Mesenchymal stem cell (in vitro differentiated cells and primary cell): ENCODE measurements around the gene MADD.

Experiments
- DNase-seq: peaks from one replicate; pipeline ENCODE4 v3.0.0-alpha.2; 2013
- H2AFZ ChIP-seq: one replicate; pipeline ENCODE4 v1.6.1; 2013; ENCODE audit warnings: low read depth, mild to moderate bottlenecking, control low read depth, inconsistent platforms, low read length, moderate library complexity
- H2AK5ac ChIP-seq: 2 replicates; pipeline ENCODE4 v1.6.1; 2013; ENCODE audit warnings: low read length, moderate library complexity, mild to moderate bottlenecking, inconsistent platforms; ENCODE audit not compliant: severe bottlenecking
- H2BK120ac ChIP-seq: one replicate; pipeline ENCODE4 v1.6.1; 2013; ENCODE audit warnings: low read depth, mild to moderate bottlenecking, inconsistent platforms, low read length, moderate library complexity
- H2BK12ac ChIP-seq, 2 experiments: one replicate each; pipeline ENCODE4 v1.6.1; 2013; ENCODE audit warnings: inconsistent platforms in 2 of 2, low read length in 2 of 2, mild to moderate bottlenecking in 2 of 2, moderate library complexity in 2 of 2, control low read depth in 1 of 2
- H2BK15ac ChIP-seq: one replicate; pipeline ENCODE4 v1.6.1; 2013; ENCODE audit warnings: mild to moderate bottlenecking, low read depth, inconsistent platforms; ENCODE audit not compliant: poor library complexity, severe bottlenecking
- H2BK5ac ChIP-seq: 2 replicates; pipeline ENCODE4 v1.6.1; 2013; ENCODE audit warnings: low read depth, mild to moderate bottlenecking, low read length, control low read depth, inconsistent platforms; ENCODE audit not compliant: poor library complexity, severe bottlenecking
- H3K14ac ChIP-seq, 2 experiments: one replicate each; pipeline ENCODE4 v1.6.1; 2013; ENCODE audit warnings: inconsistent platforms in 2 of 2, low read length in 2 of 2, control low read depth in 1 of 2, mild to moderate bottlenecking in 1 of 2, moderate library complexity in 1 of 2
- H3K18ac ChIP-seq, 2 experiments: one replicate each; pipeline ENCODE4 v1.6.1; 2013; ENCODE audit warnings: inconsistent platforms in 2 of 2, low read length in 2 of 2, control low read depth in 1 of 2, low read depth in 1 of 2, mild to moderate bottlenecking in 1 of 2
- H3K23ac ChIP-seq, 2 experiments: one replicate each; pipeline ENCODE4 v1.6.1; 2013; ENCODE audit warnings: inconsistent platforms in 2 of 2, low read length in 2 of 2, mild to moderate bottlenecking in 2 of 2, moderate library complexity in 2 of 2, control low read depth in 1 of 2
- H3K27ac ChIP-seq: 2 replicates; pipeline ENCODE4 v1.5.1; 2013; ENCODE audit warnings: mild to moderate bottlenecking, moderate library complexity, low read length, control low read depth, inconsistent platforms; ENCODE audit not compliant: poor library complexity, severe bottlenecking
- H3K27me3 ChIP-seq, 2 experiments: 2 replicates each; pipeline versions ENCODE4 v1.6.1 to v1.7.0; 2013; ENCODE audit warnings: low read length in 2 of 2, mild to moderate bottlenecking in 2 of 2, moderate library complexity in 2 of 2, control low read depth in 1 of 2, inconsistent platforms in 1 of 2; ENCODE audit not compliant: control insufficient read depth in 1 of 2, insufficient read depth in 1 of 2
- H3K36me3 ChIP-seq, 2 experiments: 2 replicates each; pipeline versions ENCODE4 v1.6.1 to v1.7.0; 2013; ENCODE audit warnings: low read length in 2 of 2, control low read depth in 1 of 2, inconsistent platforms in 1 of 2, low read depth in 1 of 2, mild to moderate bottlenecking in 1 of 2; ENCODE audit not compliant: insufficient read depth in 2 of 2, control insufficient read depth in 1 of 2
- H3K4ac ChIP-seq, 2 experiments: one replicate each; pipeline ENCODE4 v1.6.1; 2013; ENCODE audit warnings: inconsistent platforms in 2 of 2, low read length in 2 of 2, mild to moderate bottlenecking in 2 of 2, moderate library complexity in 2 of 2, control low read depth in 1 of 2, low read depth in 1 of 2
- H3K4me1 ChIP-seq: 2 replicates; pipeline ENCODE4 v1.6.1; 2013; ENCODE audit warnings: low read depth, low read length, control low read depth; ENCODE audit not compliant: control insufficient read depth, insufficient read depth
- H3K4me2 ChIP-seq: 2 replicates; pipeline ENCODE4 v1.6.1; 2013; ENCODE audit warnings: low read length, mild to moderate bottlenecking, inconsistent platforms; ENCODE audit not compliant: poor library complexity, severe bottlenecking
- H3K4me3 ChIP-seq, 2 experiments: 2 replicates each; pipeline versions ENCODE4 v1.5.1 to v1.7.0; 2013; ENCODE audit warnings: low read length in 2 of 2, mild to moderate bottlenecking in 2 of 2, control low read depth in 1 of 2, low read depth in 1 of 2; ENCODE audit not compliant: insufficient read depth in 1 of 2
- H3K79me1 ChIP-seq: replicated peaks from 2 replicates; pipeline ENCODE4 v1.6.1; 2013; ENCODE audit warnings: mild to moderate bottlenecking, control low read depth, low read length, inconsistent platforms; ENCODE audit not compliant: poor library complexity, severe bottlenecking
- H3K9ac ChIP-seq: 2 replicates; pipeline ENCODE4 v1.7.0; 2013; ENCODE audit warnings: mild to moderate bottlenecking, low read length, moderate library complexity
- H3K9me3 ChIP-seq: 2 replicates; pipeline ENCODE4 v1.7.0; 2013; ENCODE audit warnings: mild to moderate bottlenecking, low read length; ENCODE audit not compliant: control insufficient read depth
- H4K8ac ChIP-seq: one replicate; pipeline ENCODE4 v1.6.1; 2013; ENCODE audit warnings: inconsistent platforms, mild to moderate bottlenecking, low read length, moderate library complexity
- H4K91ac ChIP-seq: one replicate; pipeline ENCODE4 v1.6.1; 2013; ENCODE audit warnings: mild to moderate bottlenecking, low read length, inconsistent platforms
- WGBS: methylation state at CpG from one replicate; pipeline ENCODE4 v1.1.7; 2013; ENCODE audit warnings: mixed read lengths; 5-methylcytosine and 5-hydroxymethylcytosine counted together

MADD gene

GRCh38 chr11:47259232-47259977 is 10.5 kb upstream of the MADD start:
- Histone ChIP-seq H2AK5ac (peak overlapping the region; percentile 35), H3K9me3 (no peaks in the 10 kb centered on the region), H2BK15ac (peak overlapping the region; percentile 93), H3K14ac (peak overlapping the region in 1 of 2 experiments; percentile 53), H2BK120ac (peak overlapping the region; percentile 71), H2BK5ac (no peak overlapping the region), H4K91ac (peak overlapping the region; percentile 92), H3K27me3 (no peaks in the 10 kb centered on the region), H3K36me3 (peaks cover 0 to 10% of the 10 kb centered on the region in 2 experiments), H3K27ac (peak overlapping the region; percentile 39), H3K9ac (peak overlapping the region; percentile 78), H3K4me2 (peak overlapping the region; percentile 48), H3K23ac (no peak overlapping the region), H3K4me1 (peaks cover 28% of the 10 kb centered on the region), H3K4me3 (no peak overlapping the region), H2BK12ac (peak overlapping the region; percentile 81 to 89), H4K8ac (peak overlapping the region; percentile 95), H3K79me1 (peaks cover 3% of the 10 kb centered on the region), H3K18ac (peak overlapping the region; percentile 77 to 86), H2AFZ (no peak overlapping the region), H3K4ac (peak overlapping the region; percentile 21 to 73)
- DNase-seq: peak; percentile 65
- WGBS: 30% methylated on average over 10 of the region's 10 CpGs

GRCh38 chr11:47260366-47260765 is 9.6 kb upstream of the MADD start:
- Histone ChIP-seq H2BK120ac (no peak overlapping the region), H3K9ac (no peak overlapping the region), H2AFZ (no peak overlapping the region), H4K91ac (peak overlapping the region; percentile 91), H2BK15ac (no peak overlapping the region), H2AK5ac (no peak overlapping the region), H3K4me2 (no peak overlapping the region), H3K27ac (no peak overlapping the region), H3K9me3 (no peaks in the 10 kb centered on the region), H3K79me1 (peaks cover 3% of the 10 kb centered on the region), H3K18ac (no peak overlapping the region), H3K14ac (no peak overlapping the region), H3K23ac (peak overlapping the region in 1 of 2 experiments; percentile 42), H4K8ac (no peak overlapping the region), H2BK5ac (no peak overlapping the region), H3K36me3 (peaks cover 0 to 10% of the 10 kb centered on the region in 2 experiments), H3K4me1 (peaks cover 23% of the 10 kb centered on the region), H2BK12ac (peak overlapping the region in 1 of 2 experiments; percentile 87), H3K4ac (no peak overlapping the region), H3K27me3 (no peaks in the 10 kb centered on the region), H3K4me3 (no peak overlapping the region)
- DNase-seq: no peak
- 96% methylated on average over 19 of the region's 19 CpGs for WGBS

GRCh38 chr11:47261291-47261800 is 8.6 kb upstream of the MADD start:
- Histone ChIP-seq H2BK15ac (no peak overlapping the region), H3K79me1 (peaks cover 3% of the 10 kb centered on the region), H4K8ac (peak overlapping the region; percentile 69), H3K36me3 (peaks cover 0 to 10% of the 10 kb centered on the region in 2 experiments), H3K4me1 (peaks cover 26% of the 10 kb centered on the region), H2BK120ac (peak overlapping the region; percentile 71), H3K23ac (no peak overlapping the region), H3K4me2 (no peak overlapping the region), H3K27me3 (no peaks in the 10 kb centered on the region), H2AK5ac (no peak overlapping the region), H3K4ac (no peak overlapping the region), H3K18ac (no peak overlapping the region), H2BK5ac (no peak overlapping the region), H3K27ac (no peak overlapping the region), H3K14ac (no peak overlapping the region), H4K91ac (peak overlapping the region; percentile 78), H2BK12ac (peak overlapping the region; percentile 23 to 32), H3K9ac (no peak overlapping the region), H3K9me3 (no peaks in the 10 kb centered on the region), H3K4me3 (peak overlapping the region in 1 of 2 experiments; percentile 6), H2AFZ (no peak overlapping the region)
- no peak for DNase-seq
- 95% methylated on average over 22 of the region's 22 CpGs for WGBS

DNA sequence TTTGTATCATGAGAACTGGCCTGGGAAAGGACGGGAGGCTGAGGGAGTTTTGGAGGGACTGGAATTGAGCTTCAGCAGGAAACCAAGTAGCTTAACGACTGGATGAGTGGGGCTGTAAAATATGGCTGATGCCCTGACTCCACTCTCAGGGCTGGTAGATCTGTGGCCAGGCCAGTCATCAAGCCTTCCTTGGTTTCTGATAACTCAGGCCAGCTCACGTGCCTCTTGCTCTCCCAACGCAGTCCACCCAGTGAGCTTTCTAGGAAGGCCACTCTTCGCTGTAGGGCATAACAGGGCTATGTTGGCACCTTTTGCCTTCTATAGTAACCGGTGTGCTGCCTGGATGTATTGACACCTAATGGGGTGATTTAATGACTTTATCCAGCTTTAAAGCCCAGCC is 5.8 kb upstream of the MADD start:
- Histone ChIP-seq H3K4me1 (peaks cover 24% of the 10 kb centered on the region), H2AK5ac (peak overlapping the region; percentile 10), H3K9ac (no peak overlapping the region), H3K4me3 (no peak overlapping the region), H3K27me3 (no peaks in the 10 kb centered on the region), H4K91ac (peak overlapping the region; percentile 84), H3K36me3 (peaks cover 0 to 10% of the 10 kb centered on the region in 2 experiments), H3K27ac (no peak overlapping the region), H2BK12ac (peak overlapping the region; percentile 33 to 94), H3K23ac (peak overlapping the region in 1 of 2 experiments; percentile 5), H3K4me2 (no peak overlapping the region), H2BK15ac (peak overlapping the region; percentile 90), H2BK5ac (no peak overlapping the region), H3K14ac (no peak overlapping the region), H4K8ac (peak overlapping the region; percentile 48), H3K79me1 (no peaks in the 10 kb centered on the region), H3K4ac (peak overlapping the region in 1 of 2 experiments; percentile 9), H3K18ac (peak overlapping the region in 1 of 2 experiments; percentile 76), H2BK120ac (peak overlapping the region; percentile 8), H3K9me3 (no peaks in the 10 kb centered on the region), H2AFZ (no peak overlapping the region)
- DNase-seq: no peak
- WGBS: 74% methylated on average over 5 of the region's 6 CpGs
